HepG2 (cell line): ENCODE data around the gene SBK2. TPM values are rescaled to one million over a fixed set of nuclear protein-coding genes. Genes with fewer than 3 reads are reported as not detected.

Experiments used
- CENPT ChIP-seq: sonication (generic); formaldehyde crosslinking; IDR thresholded peaks from 2 replicates; pipeline ENCODE4 v1.8.0; 2022; ENCODE audit warnings: low read depth, mild to moderate bottlenecking, moderate library complexity, missing genetic modification reagents
- DMTF1 ChIP-seq: sonication (generic); formaldehyde crosslinking; IDR thresholded peaks from 2 replicates; pipeline ENCODE4 v1.4.0; 2020; ENCODE audit warnings: mild to moderate bottlenecking, missing genetic modification reagents
- DPF2 ChIP-seq: sonication (generic); formaldehyde crosslinking; IDR thresholded peaks from 2 replicates; pipeline ENCODE4 v1.4.0; 2020; ENCODE audit warnings: mild to moderate bottlenecking, low read depth, missing genetic modification reagents, borderline replicate concordance
- EEA1 ChIP-seq: sonication (generic); formaldehyde crosslinking; IDR thresholded peaks from 2 replicates; pipeline ENCODE4 v1.5.1; 2020; ENCODE audit warnings: mild to moderate bottlenecking, missing genetic modification reagents, borderline replicate concordance
- IKZF4 ChIP-seq: sonication (generic); formaldehyde crosslinking; IDR thresholded peaks from 2 replicates; pipeline ENCODE4 v1.5.1; 2020; ENCODE audit warnings: borderline replicate concordance, mild to moderate bottlenecking, low read depth, missing genetic modification reagents; ENCODE audit errors: not compliant biosample characterization
- KLF13 ChIP-seq: sonication (generic); formaldehyde crosslinking; IDR thresholded peaks from 2 replicates; pipeline ENCODE4 v1.4.0; 2020; ENCODE audit warnings: mild to moderate bottlenecking, missing genetic modification reagents
- MED1 ChIP-seq: sonication (generic); formaldehyde crosslinking; IDR thresholded peaks from 2 replicates; pipeline ENCODE4 v1.4.0; 2020; ENCODE audit warnings: missing genetic modification reagents
- MIER3 ChIP-seq: IDR thresholded peaks from 2 replicates; pipeline ENCODE4 v1.6.1; 2016; ENCODE audit warnings: missing compliant biosample characterization, borderline replicate concordance
- PHF20 ChIP-seq: sonication (generic); formaldehyde crosslinking; IDR thresholded peaks from 2 replicates; pipeline ENCODE4 v1.5.0; 2020; ENCODE audit warnings: mild to moderate bottlenecking, missing genetic modification reagents
- PHF21A ChIP-seq: sonication (generic); formaldehyde crosslinking; IDR thresholded peaks from 2 replicates; pipeline ENCODE4 v1.5.0; 2020; ENCODE audit warnings: mild to moderate bottlenecking, missing genetic modification reagents
- SNAPC2 ChIP-seq: sonication (generic); formaldehyde crosslinking; IDR thresholded peaks from 2 replicates; pipeline ENCODE4 v1.8.1; 2022; ENCODE audit warnings: mild to moderate bottlenecking, missing genetic modification reagents
- SP1 ChIP-seq, 2 experiments: fragments of 450-650 bp in 1 of 2; sonication (generic) in 1 of 2; formaldehyde crosslinking in 1 of 2; IDR thresholded peaks; 2 replicates each; pipeline versions ENCODE4 v1.4.0 to v1.6.1; 2016 to 2020; ENCODE audit warnings: missing genetic modification reagents in 1 of 2
- SP5 ChIP-seq: IDR thresholded peaks from 2 replicates; pipeline ENCODE4 v1.6.1; 2016; ENCODE audit warnings: low read depth, borderline replicate concordance
- TBP ChIP-seq: sonication (generic); formaldehyde crosslinking; IDR thresholded peaks from 2 replicates; pipeline ENCODE4 v1.5.0; 2020; ENCODE audit warnings: missing genetic modification reagents
- TRAFD1 ChIP-seq: sonication (generic); formaldehyde crosslinking; IDR thresholded peaks from 2 replicates; pipeline ENCODE4 v1.5.1; 2020; ENCODE audit warnings: missing genetic modification reagents, mild to moderate bottlenecking, borderline replicate concordance
- YEATS4 ChIP-seq: sonication (generic); formaldehyde crosslinking; IDR thresholded peaks from 2 replicates; pipeline ENCODE4 v1.4.0; 2020; ENCODE audit warnings: missing genetic modification reagents, borderline replicate concordance
- ZFP37 ChIP-seq: sonication (generic); formaldehyde crosslinking; IDR thresholded peaks from 2 replicates; pipeline ENCODE4 v1.4.0; 2020; ENCODE audit warnings: missing genetic modification reagents, borderline replicate concordance
- ZNF329 ChIP-seq: sonication (generic); formaldehyde crosslinking; IDR thresholded peaks from 2 replicates; pipeline ENCODE4 v1.9.0; 2021; ENCODE audit warnings: low read depth, mild to moderate bottlenecking, missing genetic modification reagents
- ZNF335 ChIP-seq: sonication (generic); formaldehyde crosslinking; IDR thresholded peaks from 2 replicates; pipeline ENCODE4 v1.4.0; 2020; ENCODE audit warnings: missing genetic modification reagents
- ZNF350 ChIP-seq: sonication (generic); formaldehyde crosslinking; IDR thresholded peaks from 2 replicates; pipeline ENCODE4 v1.4.0; 2020; ENCODE audit warnings: mild to moderate bottlenecking, low read depth, missing genetic modification reagents, borderline replicate concordance
- polyA plus RNA-seq, 8 experiments: library from polyadenylated mRNA; depleted of rRNA in 3 of 8; stranded (reverse) in 7 of 8; unstranded in 1 of 8; fragments of >200 nt; fragmentation: Illumina TruSeq in 4 of 8; extraction: Trizol in 4 of 8; gene quantifications; 2 replicates each; pipeline versions ENCODE4 v1.2.1 to v1.2.3, GENCODE V29; 2011 to 2016; ENCODE audit warnings: low read depth in 4 of 8, missing spikeins in 1 of 8, mixed read lengths in 1 of 8; ENCODE audit not compliant: insufficient read depth in 1 of 8
- total RNA-seq, 5 experiments: library from RNA; depleted of rRNA; stranded (reverse); fragments of >200 nt; fragmentation: Illumina TruSeq; extraction: Trizol; gene quantifications; 2 replicates each; pipeline ENCODE4 v1.2.3, GENCODE V29; 2016; ENCODE audit warnings: low read depth in 1 of 5
- TF ChIP-seq, protein P1 (sequence below): sonication (generic); formaldehyde crosslinking; IDR thresholded peaks from 2 replicates; pipeline ENCODE4 v1.5.1; 2020; ENCODE audit warnings: mild to moderate bottlenecking, moderate library complexity, missing genetic modification reagents
- TF ChIP-seq, protein P2 (sequence below): sonication (generic); formaldehyde crosslinking; IDR thresholded peaks from 2 replicates; pipeline ENCODE4 v1.8.0; 2022; ENCODE audit warnings: low read depth, missing genetic modification reagents

Gene SBK2
- total and polyA plus RNA-seq, 2 of the 13 experiments (the other 11 are each of a cell fraction or from before 2014, with no cell fraction given) = 0.24 TPM; not detected in 1

- TF ChIP-seq CENPT (CRISPR knock-in tag) = no peak
- TF ChIP-seq, protein P1, sequence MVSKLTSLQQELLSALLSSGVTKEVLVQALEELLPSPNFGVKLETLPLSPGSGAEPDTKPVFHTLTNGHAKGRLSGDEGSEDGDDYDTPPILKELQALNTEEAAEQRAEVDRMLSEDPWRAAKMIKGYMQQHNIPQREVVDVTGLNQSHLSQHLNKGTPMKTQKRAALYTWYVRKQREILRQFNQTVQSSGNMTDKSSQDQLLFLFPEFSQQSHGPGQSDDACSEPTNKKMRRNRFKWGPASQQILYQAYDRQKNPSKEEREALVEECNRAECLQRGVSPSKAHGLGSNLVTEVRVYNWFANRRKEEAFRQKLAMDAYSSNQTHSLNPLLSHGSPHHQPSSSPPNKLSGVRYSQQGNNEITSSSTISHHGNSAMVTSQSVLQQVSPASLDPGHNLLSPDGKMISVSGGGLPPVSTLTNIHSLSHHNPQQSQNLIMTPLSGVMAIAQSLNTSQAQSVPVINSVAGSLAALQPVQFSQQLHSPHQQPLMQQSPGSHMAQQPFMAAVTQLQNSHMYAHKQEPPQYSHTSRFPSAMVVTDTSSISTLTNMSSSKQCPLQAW = no peak
- TF ChIP-seq KLF13 = no peak
- no peak for TF ChIP-seq TRAFD1 (CRISPR knock-in tag)
- TF ChIP-seq, protein P2, sequence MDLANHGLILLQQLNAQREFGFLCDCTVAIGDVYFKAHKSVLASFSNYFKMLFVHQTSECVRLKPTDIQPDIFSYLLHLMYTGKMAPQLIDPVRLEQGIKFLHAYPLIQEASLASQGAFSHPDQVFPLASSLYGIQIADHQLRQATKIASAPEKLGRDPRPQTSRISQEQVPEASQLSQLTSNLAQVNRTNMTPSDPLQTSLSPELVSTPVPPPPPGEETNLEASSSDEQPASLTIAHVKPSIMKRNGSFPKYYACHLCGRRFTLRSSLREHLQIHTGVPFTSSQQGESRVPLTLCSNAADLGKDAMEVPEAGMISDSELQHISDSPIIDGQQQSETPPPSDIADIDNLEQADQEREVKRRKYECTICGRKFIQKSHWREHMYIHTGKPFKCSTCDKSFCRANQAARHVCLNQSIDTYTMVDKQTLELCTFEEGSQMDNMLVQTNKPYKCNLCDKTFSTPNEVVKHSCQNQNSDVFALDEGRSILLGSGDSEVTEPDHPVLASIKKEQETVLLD (CRISPR knock-in tag) = no peak
- no peak for TF ChIP-seq DPF2 (CRISPR knock-in tag)
- no peak for TF ChIP-seq YEATS4 (CRISPR knock-in tag)
- peak; percentile 62; the same call in 1 of the 2 replicates for TF ChIP-seq ZNF335 (CRISPR knock-in tag)
- TF ChIP-seq SP5 (CRISPR knock-in tag) = peak; percentile 21; the same call in 1 of the 2 replicates
- no peak for TF ChIP-seq TBP (CRISPR knock-in tag)
- no peak for TF ChIP-seq EEA1 (CRISPR knock-in tag)
- no peak for TF ChIP-seq IKZF4 (CRISPR knock-in tag)
- TF ChIP-seq MIER3 (CRISPR knock-in tag) = peak; percentile 48; the same call in 1 of the 2 replicates
- peak; percentile 51 for TF ChIP-seq MED1 (CRISPR knock-in tag)
- TF ChIP-seq SNAPC2 = no peak
- no peak for TF ChIP-seq ZNF350 (CRISPR knock-in tag)
- TF ChIP-seq ZNF329 (CRISPR knock-in tag) = no peak
- TF ChIP-seq ZFP37 (CRISPR knock-in tag) = no peak
- no peak for TF ChIP-seq SP1 (IDR thresholded peaks at IDR 0.05)
- TF ChIP-seq SP1 (CRISPR knock-in tag; IDR thresholded peaks at IDR 0.05) = no peak
- no peak for TF ChIP-seq PHF20 (CRISPR knock-in tag)
- no peak for TF ChIP-seq DMTF1 (CRISPR knock-in tag)
- 0 out of 2 replicates have a peak, but pooled peaks have one; percentile 39 for TF ChIP-seq PHF21A (CRISPR knock-in tag)
Measured at GRCh38 chr19:55554741-55555152, 17.8 kb upstream of the SBK2 start (continued).
